Retina (tissue), 1 donor: ENCODE data around the gene NACAD.

Experiments
- DNase-seq: peaks from one replicate; pipeline ENCODE4 v3.0.0-alpha.2; 2016

The NACAD gene

DNA sequence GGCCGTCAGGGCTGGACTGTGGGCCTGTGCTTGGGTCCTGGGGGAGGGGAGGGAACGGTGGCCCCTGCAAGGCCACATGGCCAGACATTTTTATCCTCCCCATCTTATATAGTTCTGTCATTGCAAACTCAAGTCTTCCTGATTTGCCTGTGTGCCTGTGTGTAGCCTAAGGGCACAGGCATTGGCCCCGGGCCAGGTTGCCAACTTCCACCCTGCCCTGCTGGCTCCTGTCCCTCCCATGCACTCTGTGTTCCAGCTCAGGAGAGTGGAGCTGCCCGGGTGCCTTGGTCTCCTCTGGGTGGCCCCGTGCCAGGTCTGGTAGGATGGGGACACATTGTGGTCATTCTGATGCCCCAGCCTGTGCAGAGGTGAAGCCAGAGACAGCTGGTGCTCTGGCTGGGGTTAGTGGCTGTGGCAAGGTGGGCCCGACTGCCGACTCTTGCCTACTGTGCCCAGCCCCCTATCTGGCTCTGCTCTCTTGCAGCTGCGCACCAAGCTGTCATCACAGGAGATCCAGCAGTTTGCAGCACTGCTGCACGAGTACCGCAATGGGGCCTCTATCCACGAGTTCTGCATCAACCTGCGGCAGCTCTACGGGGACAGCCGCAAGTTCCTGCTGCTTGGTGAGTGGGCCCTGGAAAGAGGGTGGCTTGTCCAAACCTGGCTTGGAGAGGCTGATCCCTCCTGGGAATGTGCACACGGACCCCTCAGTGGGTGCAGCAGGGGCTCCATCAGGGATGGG, 14.8 kb downstream of the NACAD start:
- DNase-seq, result no peak

DNA sequence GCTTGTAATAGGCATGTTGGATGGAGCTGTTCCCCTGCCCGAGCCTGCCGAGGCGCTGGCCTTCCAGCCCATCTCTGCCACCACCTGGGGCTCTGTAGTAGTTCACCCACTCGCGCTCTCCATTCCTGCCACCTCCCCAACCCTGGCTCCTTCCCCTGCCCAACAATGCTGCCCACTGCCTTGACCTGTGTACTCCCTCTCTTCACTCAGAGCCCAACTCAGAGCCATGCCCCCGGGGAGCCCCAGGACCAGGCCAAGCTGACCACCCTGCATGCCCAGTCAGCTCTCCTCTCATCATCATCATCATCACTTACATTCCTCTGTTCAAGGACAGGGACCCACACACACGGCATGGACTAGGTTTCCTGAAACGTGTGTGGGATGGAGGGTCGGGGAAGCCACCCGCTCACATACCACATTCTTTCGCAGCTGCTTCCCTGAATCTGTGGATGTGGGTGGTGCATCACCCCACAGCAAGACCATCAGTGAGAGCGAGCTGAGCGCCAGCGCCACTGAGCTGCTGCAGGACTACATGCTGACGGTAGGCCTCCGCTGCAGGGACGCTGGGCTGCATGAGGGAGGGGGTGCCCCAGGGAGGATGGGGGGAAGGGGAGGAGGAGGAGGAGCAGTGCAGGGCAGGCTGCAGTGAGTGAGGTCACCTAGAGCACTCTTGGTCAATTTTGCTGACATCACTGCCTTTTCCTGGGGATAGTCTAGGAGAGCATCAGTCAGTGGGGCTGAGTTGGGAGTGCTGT, 15.6 kb downstream of the NACAD start:
- peak; percentile 15 for DNase-seq

GRCh38 chr7:45072131-45073030, 16.4 kb downstream of the NACAD start:
- peak; percentile 31 for DNase-seq

- no peak for DNase-seq
Observed at GRCh38 chr7:45071528-45071927, 17.2 kb downstream of the NACAD start.

GRCh38 chr7:45070254-45070642, 18.5 kb downstream of the NACAD start:
- no peak for DNase-seq

DNA sequence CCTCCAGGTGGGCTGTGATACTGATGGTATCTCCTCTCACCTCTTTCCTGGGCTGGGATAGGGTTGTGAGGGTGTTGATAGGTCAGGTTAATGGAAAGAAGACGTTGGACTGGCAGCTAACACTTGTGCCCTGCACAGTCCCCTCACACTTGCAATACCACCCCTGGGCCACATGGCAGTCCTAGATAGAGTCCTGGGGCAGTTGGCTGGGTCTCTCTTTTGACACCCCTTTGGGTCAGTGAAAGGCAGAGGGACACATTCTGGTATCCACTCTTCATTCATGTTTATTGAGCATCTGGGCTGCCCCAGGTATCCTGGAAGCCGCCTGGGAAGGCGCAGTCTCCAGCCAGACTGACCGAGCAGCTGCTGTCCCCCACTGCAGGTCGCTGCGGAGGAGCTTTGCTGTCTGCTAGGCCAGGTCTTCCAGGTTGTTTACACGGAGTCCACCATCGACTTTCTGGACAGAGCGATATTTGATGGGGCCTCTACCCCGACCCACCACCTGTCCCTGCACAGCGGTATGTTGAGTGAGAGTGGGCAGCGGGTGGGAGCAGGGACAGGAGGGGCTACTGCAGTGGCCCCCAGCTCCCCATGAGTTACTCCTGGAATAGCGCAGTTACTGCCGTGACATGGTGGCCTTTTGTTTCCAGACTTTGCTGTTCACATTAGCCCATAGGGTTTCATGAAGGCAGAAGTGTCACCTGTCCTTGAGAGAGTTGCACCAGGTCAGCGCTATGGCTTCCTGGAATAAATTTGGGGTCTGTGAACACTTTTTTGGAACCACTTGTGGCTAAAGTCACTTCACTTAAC, 19.1 kb downstream of the NACAD start:
- no peak for DNase-seq

DNA sequence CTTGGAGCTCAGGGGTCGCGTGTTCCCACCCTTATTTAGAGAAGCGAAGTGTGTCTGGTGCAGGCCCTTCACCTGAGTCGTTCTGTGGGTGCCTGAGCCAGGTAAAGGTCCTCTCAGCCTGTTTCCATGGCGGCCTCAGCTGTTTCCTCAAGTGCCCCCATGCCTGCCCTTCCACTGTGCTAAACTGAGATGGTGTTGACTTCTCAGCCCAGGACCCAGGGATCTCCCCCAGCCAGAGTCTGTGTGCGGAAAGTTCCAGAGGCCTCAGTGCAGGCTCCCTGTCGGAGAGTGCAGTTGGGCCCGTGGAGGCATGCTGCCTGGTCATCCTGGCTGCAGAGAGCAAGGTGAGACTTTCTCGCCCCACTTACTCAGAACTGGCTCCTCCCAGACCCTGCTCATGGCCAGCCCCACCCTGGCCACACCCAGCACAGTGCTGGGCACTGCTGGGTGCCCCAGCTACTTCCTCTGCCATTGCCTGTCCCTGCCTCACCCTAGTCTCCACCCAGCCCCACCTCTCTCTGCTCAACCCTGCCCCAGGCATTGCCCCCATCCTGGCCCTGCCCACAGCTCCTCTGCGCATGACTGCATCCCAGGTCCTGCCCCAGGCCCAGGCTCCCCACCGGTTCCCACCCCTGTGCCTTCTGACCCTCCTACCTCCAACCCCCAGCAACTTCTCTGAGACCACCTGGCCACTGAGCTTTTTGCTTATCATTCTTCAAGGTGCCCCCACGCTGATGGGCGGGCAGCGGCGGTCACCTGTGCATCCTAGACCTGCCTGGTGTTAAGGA, 20.3 kb downstream of the NACAD start:
- no peak for DNase-seq

DNA sequence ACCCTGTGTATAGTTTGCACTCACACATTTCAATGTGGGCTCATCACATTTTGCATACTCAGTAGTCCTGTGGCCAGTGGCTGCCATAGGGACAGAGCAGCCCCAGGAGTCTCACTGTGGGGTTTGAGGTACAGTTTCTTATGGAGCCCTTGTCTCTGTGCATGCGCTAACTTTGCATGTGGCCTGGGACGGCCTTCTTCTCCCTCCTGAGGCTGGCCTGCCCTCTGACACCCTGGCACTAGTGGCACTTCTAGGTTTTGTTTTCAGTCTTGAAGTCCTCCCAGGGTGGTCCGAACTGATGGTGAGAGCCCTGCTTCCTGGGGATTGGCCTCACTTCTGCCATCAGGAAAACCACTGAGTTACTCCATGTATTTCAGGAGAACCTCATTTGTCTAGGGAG, 21.2 kb downstream of the NACAD start:
- DNase-seq, result no peak

GRCh38 chr7:45066409-45066808, 22.4 kb downstream of the NACAD start:
- no peak for DNase-seq

GRCh38 chr7:45065031-45065995, 23.5 kb downstream of the NACAD start:
- no peak for DNase-seq

- DNase-seq, result no peak
Observed at GRCh38 chr7:45064047-45064725, 24.6 kb downstream of the NACAD start.

DNA sequence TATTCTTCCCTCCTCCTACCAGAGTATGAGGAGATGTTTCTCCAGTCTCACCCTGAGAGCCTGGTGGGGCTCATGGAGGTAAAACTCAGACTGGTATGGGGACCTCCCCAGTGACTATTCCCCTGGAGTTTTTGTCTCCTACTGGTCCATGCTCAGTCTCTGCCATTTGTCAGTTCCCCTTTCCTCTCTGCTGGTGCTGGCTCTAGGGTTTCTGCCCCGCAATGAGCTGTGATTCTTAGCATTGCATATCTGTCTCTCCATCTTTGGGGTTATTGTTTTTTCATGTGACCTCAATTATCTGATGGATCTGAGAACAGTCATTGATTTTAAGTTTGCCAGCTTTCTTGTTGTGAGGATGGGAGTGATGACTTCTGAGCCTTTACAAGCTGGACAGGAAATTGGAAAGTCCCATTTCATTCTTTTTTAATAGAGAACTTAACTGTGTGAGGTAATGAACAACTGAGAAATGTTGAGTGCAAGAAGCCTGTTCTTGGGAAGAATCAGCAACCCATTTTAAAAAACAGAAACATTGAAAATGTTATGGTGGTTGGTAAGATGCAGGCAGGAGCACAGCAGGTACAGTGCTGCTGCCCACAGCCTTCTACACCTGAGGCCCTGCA, 26.9 kb downstream of the NACAD start:
- no peak for DNase-seq

- DNase-seq, result no peak
Observed at GRCh38 chr7:45061352-45061751, 27.4 kb downstream of the NACAD start.

DNA sequence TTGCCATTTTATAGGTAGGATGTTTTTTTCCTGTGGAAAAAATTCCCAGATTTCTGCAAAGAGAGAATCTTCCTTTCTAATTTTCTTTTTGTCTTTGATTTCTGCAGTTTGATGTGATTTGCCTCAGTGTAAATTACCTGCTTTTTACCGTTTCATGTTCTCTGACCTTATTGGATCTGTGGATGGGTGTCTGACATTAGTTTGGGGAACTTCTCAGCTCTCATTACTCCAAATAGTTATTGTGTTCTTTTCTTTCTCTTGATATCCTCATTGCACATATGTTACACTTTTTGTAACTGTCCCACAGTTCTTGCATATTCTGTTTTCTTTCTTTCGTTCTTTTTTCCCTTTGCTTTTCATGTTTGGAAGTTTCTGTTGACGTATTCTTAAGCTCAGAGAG, 28.5 kb downstream of the NACAD start:
- no peak for DNase-seq

- DNase-seq, result no peak
Observed at GRCh38 chr7:45057878-45058277, 30.9 kb downstream of the NACAD start.

- DNase-seq, result no peak
Observed at GRCh38 chr7:45055594-45056219, 33.1 kb downstream of the NACAD start.

- DNase-seq, result no peak
Observed at GRCh38 chr7:45055016-45055415, 33.8 kb downstream of the NACAD start.

GRCh38 chr7:45054442-45054841, 34.3 kb downstream of the NACAD start:
- DNase-seq, result no peak

DNA sequence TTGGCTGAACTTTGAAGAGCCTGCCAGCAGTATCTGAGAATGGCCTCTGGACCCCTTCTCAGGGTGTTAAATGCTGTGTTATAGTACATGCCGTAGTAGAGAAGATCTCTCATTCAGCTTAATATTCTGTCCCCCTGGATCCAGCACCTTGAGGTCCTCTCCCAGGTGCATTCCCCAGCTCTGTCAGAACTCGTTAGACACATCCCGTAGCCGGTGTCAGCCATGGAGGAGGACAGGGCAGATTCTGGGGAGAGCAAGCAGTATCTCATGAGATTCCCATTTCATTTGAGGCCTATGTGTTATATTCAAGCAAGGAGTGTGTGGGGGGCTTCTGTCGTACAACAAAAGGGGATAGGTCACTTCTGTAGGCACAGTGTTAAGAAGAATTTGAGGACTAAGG, 34.8 kb downstream of the NACAD start:
- DNase-seq, result no peak
